ENCODE measurements around the gene TTLL13. TPM values are rescaled to one million over a fixed set of nuclear protein-coding genes. Genes with fewer than 3 reads are reported as not detected.

Gene TTLL13
- total RNA-seq, 2 donors from 2014 or later, result not detected

DNA sequence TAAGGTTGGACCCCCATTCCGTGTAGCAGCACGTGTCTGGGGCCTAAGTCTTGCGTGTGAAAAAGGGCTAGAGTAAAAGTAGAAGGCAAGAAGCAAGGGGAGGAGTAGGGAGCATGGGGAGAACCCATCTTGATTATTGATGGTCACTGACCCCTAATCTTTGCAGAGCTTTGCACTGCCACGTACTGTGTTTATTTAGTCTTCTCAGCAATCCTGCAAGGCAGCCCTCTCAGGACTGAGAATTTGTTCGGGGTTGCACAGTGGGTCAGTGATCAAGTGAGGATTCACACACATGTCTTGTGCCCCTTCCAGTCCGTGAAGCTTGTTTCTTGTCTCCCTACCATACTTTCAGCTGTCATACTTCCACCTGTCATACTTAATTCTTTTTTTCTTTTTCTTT is 41.0 kb upstream of the TTLL13 start:
- Histone ChIP-seq H3K36me3 (peaks cover 10% of the 10 kb centered on the region), H3K27me3 (no peaks in the 10 kb centered on the region), H3K27ac (no peak overlapping the region), H3K4me3 (no peak overlapping the region), H3K4me1 (peaks cover 0 to 80% of the 10 kb centered on the region in 2 donors), H3K9me3 (no peaks in the 10 kb centered on the region)
- TF ChIP-seq, protein P1, sequence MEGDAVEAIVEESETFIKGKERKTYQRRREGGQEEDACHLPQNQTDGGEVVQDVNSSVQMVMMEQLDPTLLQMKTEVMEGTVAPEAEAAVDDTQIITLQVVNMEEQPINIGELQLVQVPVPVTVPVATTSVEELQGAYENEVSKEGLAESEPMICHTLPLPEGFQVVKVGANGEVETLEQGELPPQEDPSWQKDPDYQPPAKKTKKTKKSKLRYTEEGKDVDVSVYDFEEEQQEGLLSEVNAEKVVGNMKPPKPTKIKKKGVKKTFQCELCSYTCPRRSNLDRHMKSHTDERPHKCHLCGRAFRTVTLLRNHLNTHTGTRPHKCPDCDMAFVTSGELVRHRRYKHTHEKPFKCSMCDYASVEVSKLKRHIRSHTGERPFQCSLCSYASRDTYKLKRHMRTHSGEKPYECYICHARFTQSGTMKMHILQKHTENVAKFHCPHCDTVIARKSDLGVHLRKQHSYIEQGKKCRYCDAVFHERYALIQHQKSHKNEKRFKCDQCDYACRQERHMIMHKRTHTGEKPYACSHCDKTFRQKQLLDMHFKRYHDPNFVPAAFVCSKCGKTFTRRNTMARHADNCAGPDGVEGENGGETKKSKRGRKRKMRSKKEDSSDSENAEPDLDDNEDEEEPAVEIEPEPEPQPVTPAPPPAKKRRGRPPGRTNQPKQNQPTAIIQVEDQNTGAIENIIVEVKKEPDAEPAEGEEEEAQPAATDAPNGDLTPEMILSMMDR (IDR thresholded peaks at IDR 0.05), result no peak
- no peak for DNase-seq (ENCODE audit: low spot score)

DNA sequence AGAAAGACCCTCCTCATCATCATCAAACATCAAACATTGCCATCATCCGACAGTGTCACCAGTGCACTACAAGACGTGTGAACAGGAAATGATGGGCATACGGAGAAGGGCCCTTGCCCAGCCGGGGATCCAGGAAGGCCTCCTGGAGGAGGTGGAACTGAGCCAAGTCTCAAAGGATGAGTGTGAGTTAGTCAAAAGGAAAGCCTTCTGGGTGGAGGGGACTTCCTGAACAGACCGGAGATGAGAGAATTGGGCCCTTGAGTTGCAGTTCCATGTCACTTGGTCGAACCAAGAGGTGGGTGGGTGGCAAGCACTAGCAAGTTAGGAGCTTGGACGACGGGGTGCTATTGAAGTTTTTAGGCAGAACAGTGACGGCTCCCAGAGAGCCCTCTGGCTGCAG is 39.8 kb upstream of the TTLL13 start:
- Histone ChIP-seq H3K27me3 (no peaks in the 10 kb centered on the region), H3K9me3 (no peaks in the 10 kb centered on the region), H3K4me3 (no peak overlapping the region), H3K4me1 (peaks cover 0 to 74% of the 10 kb centered on the region in 2 donors), H3K36me3 (peaks cover 10% of the 10 kb centered on the region), H3K27ac (peak overlapping the region in 1 of 2 donors; percentile 64)
- TF ChIP-seq, protein P1 (IDR thresholded peaks at IDR 0.05), result no peak
- no peak for DNase-seq (ENCODE audit: low spot score)

DNA sequence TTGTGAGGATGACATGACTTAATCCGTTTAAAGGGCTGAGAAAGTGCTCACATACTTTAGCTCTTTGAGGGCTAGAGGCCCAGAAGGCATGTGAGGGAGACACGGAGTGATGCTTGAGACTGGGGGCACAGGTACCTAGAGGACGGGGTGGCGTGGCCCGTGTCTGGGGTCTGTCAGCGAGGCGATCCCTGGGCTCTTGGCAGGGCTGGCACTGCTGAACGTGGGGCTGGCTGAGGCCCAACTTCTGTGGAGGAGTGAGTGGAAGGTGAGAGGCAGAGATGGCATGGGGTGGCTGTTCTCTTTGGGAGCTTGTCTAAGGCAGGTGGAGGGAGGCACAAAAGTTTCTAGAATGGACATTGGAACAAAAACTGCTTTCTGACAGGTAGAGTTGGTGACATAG is 38.8 kb upstream of the TTLL13 start:
- TF ChIP-seq, protein P1 (IDR thresholded peaks at IDR 0.05), result no peak
- no peaks in the 10 kb centered on the region for H3K27me3 ChIP-seq
- H3K36me3 ChIP-seq, result peaks cover 10% of the 10 kb centered on the region
- H3K4me1 ChIP-seq, result peaks cover 0 to 64% of the 10 kb centered on the region in 2 donors
- no peak overlapping the region for H3K4me3 ChIP-seq
- H3K9me3 ChIP-seq, result no peaks in the 10 kb centered on the region
- H3K27ac ChIP-seq, result peak overlapping the region; percentile 57 to 64
- no peak for DNase-seq (ENCODE audit: low spot score)

DNA sequence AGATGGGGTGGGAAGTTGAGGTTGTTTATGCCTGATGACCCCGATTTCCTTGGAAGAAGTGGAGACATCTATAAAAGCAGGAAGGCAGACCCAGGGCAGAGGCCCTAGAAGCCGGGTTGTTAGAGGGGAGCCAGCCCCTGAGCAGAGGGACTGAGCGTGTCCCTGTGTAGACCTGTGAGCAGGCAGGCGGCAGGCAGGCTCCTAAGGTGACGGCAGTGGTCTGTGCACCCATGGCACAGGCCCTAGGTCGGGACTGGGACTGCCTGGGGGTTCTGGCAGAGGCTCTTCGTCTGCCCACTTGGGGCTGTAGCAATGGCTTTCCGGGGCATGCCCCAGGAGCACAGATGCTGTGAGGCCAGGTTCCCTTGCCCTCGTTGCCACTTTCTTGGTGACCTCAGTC is 38.3 kb upstream of the TTLL13 start:
- no peaks in the 10 kb centered on the region for H3K9me3 ChIP-seq
- H3K27ac ChIP-seq, result peak overlapping the region; percentile 57 to 64
- DNase-seq (ENCODE audit: low spot score), result no peak
- TF ChIP-seq, protein P1 (IDR thresholded peaks at IDR 0.05), result no peak
- peaks cover 10% of the 10 kb centered on the region for H3K36me3 ChIP-seq
- peaks cover 0 to 60% of the 10 kb centered on the region in 2 donors for H3K4me1 ChIP-seq
- no peak overlapping the region for H3K4me3 ChIP-seq
- H3K27me3 ChIP-seq, result no peaks in the 10 kb centered on the region

DNA sequence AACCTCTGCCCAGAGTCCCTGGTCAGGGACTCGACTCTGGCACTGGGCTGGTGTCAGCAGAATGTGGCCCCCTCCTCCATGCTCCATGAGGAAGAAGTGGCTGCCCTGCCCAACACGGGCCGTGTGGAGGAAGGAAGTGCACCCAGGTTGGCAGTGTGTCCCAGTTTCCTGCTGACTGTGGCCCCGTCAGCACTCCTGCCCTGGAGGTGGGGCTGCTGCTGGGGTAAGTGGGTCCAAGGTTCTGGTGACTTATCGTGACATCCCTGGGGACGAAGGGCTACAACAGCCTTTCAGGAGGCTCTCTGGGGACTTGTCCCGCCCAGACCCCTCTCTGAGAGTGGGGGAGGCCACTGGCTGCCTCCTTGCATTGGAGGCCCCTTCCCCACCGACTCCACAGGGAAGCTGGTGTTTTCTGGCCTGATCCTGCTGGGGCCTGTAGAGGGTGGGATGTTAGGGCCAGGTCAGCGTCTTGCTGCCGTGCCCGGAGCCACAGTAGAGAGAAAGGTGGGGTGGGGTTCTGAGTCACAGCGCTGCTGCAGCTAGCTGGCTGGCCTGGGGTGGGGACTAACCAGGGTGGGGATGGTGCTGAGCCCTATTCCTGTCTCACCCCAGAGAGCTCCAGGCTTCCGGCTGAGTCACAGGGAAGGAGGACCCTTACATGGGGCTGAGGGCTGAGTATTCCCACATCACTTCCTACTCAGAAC is 37.8 kb upstream of the TTLL13 start:
- Histone ChIP-seq H3K27ac (peak overlapping the region; percentile 57 to 64), H3K4me3 (no peak overlapping the region), H3K27me3 (no peaks in the 10 kb centered on the region), H3K9me3 (no peaks in the 10 kb centered on the region), H3K4me1 (peaks cover 0 to 54% of the 10 kb centered on the region in 2 donors), H3K36me3 (peaks cover 10% of the 10 kb centered on the region)
- DNase-seq (ENCODE audit: low spot score), result no peak
- TF ChIP-seq, protein P1 (IDR thresholded peaks at IDR 0.05), result no peak

Measured in right atrium auricular region (tissue), 2 donors.